Renal cortex interstitium (tissue), 11 donors: Measurements from ENCODE around the gene SRPRB. TPM values are rescaled to one million over a fixed set of nuclear protein-coding genes. Genes with fewer than 3 reads are reported as not detected.

ENCODE experiments used
- DNase-seq, 11 donors: peaks; one replicate each; pipeline ENCODE4 v3.0.0-alpha.2; 2013; ENCODE audit warnings: low read depth in 9 of 11, low spot score in 4 of 11; ENCODE audit errors: extremely low read depth in 1 of 11
- polyA plus RNA-seq, 3 donors: library from polyadenylated mRNA; unstranded; fragments of 120-200 nt; gene quantifications; one replicate each; pipeline ENCODE4 v1.2.1, GENCODE V29; 2013; ENCODE audit not compliant: insufficient read length in 3 of 3

The SRPRB gene
- polyA plus RNA-seq, 3 donors, result 48.8 to 56.5 (median 52.7) TPM

DNA sequence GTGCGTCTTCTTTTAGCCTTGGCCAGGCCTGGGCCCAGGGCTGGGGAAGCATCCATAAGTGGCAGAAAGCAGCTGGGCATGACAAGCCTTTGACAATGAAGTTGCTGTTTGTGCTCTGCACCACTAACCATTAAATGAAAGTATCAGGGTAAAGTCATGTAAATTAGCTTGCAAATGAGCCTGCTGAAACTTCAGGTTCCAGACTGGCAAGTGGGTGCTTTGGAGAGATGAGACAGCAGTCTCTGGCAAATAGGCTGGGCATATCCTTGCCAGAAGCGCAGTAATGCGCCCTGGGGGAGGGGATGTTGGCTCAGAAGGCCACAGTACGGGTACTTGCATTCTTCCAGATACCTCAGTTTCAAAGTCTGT is 49.4 kb downstream of the SRPRB start:
- DNase-seq, result no peak

DNA sequence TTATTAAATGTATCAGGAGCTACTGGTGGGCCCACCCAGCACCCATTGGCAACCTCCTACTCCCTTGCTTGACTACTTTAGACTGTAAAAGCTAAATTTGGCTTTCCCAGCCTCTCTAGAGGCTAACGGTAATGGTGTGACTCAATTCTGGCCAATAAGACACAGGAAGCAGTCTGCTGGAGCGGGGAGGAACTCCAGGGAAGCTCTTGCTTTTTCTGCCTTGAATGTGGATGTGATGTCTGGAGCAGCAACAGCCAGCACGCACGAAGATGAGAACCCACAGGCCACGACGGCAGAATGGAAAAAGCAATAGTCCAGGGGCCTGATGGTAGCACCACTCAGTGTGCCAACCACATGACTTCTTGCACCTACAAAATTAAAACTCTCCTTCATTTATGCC is 50.2 kb downstream of the SRPRB start:
- DNase-seq, result no peak

DNA sequence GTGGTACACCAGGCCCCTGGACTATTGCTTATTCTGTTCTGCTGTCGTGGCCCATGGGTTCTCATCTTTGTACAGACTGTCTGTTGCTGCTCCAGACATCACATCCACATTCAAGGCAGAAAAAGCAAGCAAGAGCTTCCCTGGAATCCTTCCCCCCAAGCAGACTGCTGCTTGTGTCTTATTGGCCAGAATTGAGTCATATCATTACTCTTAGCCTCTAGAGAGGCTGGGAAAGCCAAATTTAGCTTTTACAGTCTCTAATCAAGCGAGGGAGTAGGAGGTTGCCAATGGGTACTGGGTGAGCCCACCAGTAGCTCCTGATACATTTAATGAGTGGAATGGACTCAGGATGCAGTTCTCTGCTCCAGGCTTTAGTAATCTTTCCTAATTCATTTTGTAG is 50.7 kb downstream of the SRPRB start:
- DNase-seq, result no peak

DNA sequence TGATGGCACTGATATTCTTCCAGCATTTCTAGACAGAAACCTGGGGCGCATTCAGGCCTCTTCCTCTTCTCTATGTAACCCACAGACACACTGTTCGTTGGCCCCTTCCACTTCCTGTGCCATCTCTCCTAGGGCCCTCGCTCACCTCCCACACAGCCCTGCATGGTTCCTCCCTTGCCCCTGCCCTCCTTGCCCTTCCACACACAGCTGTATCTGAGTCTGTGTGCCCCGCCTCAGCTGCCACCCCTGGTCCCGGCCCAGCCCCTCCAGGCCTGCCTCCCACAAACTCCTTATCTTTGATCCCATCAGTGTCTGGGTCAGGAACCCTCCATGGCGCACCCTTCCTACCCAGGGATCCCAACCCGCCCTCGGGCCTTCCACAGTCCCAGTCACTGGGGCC is 52.2 kb downstream of the SRPRB start:
- DNase-seq, result no peak

DNA sequence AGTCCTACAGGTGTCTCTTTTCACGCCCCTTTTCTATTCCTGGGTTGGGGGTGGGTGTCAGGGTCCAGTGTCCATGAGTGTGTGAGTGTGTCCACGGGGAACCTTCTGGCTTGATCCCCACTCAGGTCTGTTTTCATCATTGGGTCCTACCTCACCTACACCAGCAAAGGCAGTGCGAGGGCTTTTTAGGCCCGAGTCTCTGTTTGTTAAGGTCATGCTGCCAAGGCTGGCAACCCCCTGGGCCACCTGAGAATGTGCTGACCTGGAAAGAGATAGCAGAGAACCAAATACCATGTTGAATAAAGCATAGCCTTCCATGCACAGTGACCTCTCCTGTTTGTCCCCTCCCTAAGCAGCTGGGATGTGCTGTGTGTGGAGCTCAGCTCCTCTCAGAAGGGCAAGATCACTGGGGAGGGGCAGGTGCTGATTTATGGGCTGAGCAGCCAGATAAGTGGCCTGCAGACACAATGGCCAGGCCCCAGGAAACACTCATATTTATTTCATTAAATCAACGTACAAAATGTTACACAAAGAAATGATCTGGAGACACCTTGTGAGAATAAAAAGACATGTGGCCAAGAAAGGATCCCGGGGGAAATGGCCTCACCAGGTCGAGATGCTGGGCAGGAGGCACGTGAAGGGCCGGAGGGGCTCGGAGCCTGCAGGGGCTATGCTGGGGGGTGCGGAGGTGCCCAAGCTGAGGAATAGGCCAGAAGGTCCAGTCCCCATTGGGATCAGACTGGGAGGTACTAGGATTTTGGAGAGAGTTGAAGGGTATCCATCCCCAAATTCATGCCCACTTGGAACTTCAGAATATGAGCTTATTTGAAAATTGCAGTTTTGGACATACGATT is 54.0 kb downstream of the SRPRB start:
- no peak for DNase-seq

DNA sequence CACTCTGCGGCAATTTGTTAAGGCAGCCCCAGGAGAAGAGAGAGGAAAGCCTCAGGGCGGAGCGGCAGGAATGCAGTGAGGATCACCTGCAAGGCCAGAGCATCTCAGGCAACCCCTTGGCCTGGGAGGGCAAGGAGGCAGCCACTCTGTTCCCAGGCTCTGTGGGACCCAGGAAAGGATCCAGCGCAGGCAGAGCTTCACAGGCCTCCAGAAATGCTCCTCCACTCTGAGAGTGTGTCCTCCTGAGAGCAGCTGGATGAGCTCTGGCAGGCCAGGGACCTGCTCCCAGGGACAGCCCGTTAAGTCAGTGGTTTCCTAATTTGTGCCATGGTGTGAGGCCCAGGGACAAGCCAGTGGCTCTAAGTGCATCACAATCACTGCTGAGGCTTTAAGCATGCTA is 54.9 kb downstream of the SRPRB start:
- DNase-seq, result no peak

DNA sequence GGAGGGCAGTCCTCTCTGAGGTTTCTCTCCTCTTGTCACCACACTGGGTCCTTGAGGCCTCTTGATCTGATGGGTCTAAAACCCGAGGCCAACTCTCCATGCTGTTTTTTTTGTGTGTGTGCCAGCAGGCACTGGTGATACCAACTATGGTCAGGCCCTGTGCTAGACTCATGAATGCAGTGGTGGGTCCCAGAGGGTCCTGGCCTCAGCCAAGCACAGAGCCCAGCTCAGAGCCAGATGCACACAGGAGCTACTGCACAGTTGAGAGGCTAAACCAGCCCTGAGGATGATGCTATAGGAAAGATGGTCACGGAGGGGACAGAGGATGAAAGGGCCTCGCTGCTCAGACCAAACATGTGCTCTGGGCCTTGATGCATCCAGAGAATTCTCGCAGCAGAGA is 56.5 kb downstream of the SRPRB start:
- DNase-seq, result no peak

DNA sequence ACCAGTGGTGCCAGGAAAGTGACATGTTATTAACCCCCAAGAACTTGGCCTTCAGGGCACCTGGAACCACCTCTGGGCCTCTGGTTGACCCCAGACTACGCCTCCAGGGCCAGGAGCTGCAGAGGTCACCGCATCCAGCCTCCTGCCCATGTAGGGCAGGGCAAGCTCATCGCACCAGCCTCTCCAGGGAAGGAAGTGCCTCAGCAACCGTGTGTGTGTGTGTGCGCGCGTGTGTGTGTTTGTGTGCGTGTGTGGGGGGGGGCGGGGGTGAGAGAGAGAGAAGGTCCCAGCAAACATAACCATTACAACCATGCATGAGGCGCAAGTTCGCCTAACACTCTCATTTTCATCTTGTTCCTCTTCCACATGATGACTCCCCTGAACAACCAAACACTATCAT is 58.3 kb downstream of the SRPRB start:
- no peak for DNase-seq

DNA sequence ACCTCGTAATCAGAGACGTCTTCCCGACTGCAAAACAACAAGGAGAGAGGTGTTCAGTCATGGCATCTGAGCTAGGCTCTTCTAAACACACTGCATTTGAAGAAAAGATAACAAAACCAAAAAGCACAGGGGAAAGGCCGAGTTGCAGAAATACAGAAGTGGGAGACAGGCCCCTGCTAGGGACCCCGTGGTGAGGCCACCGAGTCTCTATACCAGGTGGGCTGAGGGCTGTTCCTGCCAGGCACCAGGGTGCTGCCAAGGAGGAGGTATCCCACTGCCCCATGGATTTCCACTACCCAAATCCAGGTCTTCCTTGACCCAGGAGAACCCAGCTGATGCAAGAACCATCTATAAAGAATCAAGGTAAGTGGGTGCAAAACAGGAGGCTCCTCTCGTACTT is 59.0 kb downstream of the SRPRB start:
- DNase-seq, result no peak

DNA sequence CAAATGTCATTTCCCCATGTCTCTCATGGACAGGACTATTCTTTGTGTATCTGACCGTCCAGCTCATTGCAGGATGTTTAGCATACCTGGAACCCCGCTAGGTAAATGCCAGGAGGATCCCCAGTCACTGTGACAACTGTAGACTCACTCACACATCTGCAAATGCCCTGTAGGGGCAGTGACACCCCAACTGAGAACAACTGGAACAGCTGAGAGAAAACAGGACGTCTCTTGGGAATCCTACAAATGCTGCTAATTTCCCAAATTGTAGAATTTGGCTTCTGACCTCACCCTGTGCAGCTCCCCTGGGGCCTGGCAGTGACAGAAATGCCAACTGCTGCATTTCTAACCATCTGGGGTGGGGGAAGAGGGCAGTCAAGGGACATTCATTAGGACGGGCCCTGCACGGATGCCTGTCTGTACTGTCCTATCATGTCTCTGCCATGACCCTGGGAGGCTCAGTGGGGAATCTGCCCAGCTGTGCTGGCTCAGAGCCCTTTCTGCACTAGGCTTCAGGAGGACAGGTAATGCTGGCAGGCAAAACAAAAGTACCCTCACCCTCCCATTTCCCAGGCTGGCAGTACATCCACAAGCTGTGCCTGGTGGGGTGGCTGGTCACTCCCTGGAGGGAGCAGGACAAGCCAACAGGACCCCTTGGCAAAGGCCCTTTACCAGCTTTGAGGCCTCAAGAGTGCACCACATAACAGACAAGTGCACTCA is 59.7 kb downstream of the SRPRB start:
- DNase-seq, result no peak

DNA sequence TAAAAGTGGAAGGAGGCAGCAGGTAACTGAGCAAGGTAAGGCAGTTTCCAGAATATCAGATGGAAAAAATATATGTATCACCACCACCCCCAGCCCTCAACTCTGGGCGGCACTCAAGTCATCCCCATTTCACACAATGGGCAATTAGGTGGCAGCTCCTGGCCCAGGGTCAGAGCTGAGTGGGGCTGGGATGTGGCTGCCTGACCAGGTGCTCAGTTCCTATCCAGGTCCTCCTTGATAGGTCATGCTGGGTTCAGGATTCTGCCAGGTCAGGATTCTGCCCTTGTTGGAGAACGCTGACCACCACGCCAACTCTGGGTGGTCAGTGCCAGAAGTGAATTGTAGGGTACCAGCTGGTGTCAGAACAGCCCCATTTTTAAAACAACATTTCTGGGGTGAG is 60.5 kb downstream of the SRPRB start:
- DNase-seq, result no peak

DNA sequence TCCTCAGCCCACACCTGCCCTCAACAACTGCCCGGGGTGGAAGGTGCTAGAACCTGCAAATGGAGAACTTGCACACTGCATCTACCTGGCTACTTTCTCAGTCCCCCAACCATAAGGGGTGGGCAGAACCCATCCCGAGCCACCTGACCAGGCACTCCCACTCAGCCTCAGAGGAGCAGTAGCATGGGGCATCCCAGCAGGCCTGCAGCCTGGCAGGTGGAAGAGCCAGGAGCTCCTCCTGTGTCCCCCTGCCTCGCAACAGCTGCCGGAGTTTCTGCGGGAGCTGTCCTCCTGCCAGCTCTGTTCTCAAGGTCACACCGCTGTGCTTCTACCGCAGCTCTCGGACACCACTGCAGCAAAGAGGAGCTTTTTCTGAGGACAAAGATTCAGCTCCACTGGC is 62.6 kb downstream of the SRPRB start:
- DNase-seq, result peak in 1 of 11 donors; percentile 6

DNA sequence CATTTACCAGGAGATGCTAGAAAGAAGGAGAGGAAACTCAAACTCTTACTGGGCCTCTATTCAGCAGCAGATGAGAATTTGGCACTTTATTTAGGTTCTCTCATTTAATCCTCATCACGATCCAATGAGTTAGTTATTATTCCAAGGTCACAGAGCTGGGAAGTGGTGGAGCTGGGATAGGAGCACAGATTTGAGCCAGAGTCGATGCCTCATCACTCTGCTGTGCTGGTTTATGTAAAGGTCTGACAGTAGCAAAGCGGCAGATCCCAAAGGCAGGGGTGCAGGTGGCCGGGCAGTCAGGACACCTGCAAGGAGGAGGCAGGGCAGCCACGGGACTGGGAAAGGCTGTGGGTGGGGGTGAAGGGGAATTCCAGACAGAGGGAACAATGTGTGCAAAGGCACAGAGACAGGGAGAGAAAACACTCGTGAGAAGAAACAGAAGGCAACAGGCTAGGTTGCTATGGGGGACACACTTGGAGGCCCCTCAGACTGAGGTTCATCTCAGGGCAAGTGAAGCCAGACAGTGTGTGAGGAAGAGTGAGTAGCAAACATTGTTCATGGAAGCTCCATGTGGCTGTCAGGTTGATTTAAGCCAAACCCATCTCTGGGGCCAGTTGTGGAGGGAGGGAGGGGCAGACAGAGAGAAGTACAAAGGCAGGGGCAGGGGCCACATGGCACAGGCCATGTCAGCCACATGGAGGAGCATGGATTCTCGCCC is 63.3 kb downstream of the SRPRB start:
- DNase-seq, result no peak

DNA sequence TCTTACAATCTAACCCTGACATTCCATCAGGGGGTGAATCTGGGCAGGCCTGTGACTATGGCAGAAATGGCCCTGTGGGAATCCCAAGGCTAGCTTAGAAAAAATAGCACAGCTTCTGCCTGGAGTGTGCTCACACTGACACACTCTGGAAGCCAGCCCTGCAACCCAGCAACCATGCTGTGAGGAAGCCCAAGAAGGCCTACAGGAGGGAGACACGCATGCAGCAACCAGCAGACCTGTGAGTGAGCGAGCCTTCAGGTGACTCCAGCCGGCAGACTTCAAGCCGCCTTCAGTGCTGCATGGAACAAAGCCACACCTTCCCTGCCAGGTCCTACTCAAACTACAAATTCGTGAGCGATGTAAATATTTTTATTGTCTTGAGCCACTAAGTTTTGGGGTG is 64.0 kb downstream of the SRPRB start:
- DNase-seq, result no peak

DNA sequence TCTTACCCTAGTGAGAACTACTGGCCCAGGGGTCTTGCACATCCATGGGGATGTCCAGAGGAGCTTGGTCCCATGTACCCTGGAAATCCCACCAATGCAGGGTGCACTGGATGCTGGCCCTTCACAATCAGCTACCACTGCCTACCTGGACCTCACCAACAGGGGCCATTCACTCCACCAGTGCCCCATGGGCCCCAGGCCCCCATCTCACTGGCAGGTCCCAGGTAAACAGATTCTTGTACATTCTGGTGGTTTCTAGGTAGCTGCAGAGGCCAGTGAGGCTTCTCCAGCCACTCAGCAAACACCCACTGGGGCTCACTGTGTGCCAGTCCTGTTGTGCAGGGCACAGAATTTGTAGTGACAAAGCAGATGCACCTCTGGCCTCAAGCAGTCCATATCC is 65.2 kb downstream of the SRPRB start:
- DNase-seq, result no peak

Other genes starting within 250 kb of the SRPRB start
- gene CDV3, start 232.1 kb upstream of the SRPRB start, polyA plus RNA-seq, result 100 to 1,000 TPM; 129 to 158 (median 142) TPM
- gene TOPBP1, start 143.9 kb upstream of the SRPRB start, polyA plus RNA-seq, result 10 to 100 TPM; 41.1 to 52.7 (median 43.5) TPM
- gene TF, start 59.4 kb upstream of the SRPRB start, polyA plus RNA-seq, result 1 to 10 TPM; 6.9 to 10.0 (median 9.1) TPM
- gene RAB6B, start 90.1 kb downstream of the SRPRB start, polyA plus RNA-seq, result 10 to 100 TPM; 16.4 to 18.9 (median 18.3) TPM
- 10 to 100 TPM; 16.9 to 24.6 (median 17.6) TPM for gene SLCO2A1, start 224.1 kb downstream of the SRPRB start, polyA plus RNA-seq